HepG2 (cell line): ENCODE results near the gene HPCAL1. TPM values are rescaled to one million over a fixed set of nuclear protein-coding genes. Genes with fewer than 3 reads are reported as not detected.

Experiments
- ATM ChIP-seq: fragments of 450-650 bp; IDR thresholded peaks from 2 replicates; pipeline ENCODE4 v1.7.1; 2017; ENCODE audit warnings: mild to moderate bottlenecking, borderline replicate concordance
- HNRNPLL ChIP-seq: fragments of 200-400 bp; formaldehyde crosslinking; IDR thresholded peaks from 2 replicates; pipeline ENCODE4 v1.6.1; 2017; ENCODE audit warnings: mild to moderate bottlenecking, low read depth, low read length; ENCODE audit not compliant: poor library complexity, severe bottlenecking
- JUND ChIP-seq: sonication (generic); formaldehyde crosslinking; IDR thresholded peaks from 2 replicates; pipeline ENCODE4 v1.8.0; 2022; ENCODE audit warnings: mild to moderate bottlenecking, missing genetic modification reagents
- LCORL ChIP-seq, 2 experiments: fragments of 450-650 bp in 1 of 2; sonication (generic) in 1 of 2; formaldehyde crosslinking in 1 of 2; IDR thresholded peaks; 2 replicates each; pipeline versions ENCODE4 v1.5.0 to v1.6.1; 2017 to 2020; ENCODE audit warnings: antibody characterized with exemption in 1 of 2, missing genetic modification reagents in 1 of 2
- NFE2L2 ChIP-seq: fragments of 150-350 bp; IDR thresholded peaks from 2 replicates; pipeline ENCODE4 v1.6.1; 2014; ENCODE audit warnings: low read length
- PCBP1 ChIP-seq: fragments of 200-400 bp; formaldehyde crosslinking; IDR thresholded peaks from 2 replicates; pipeline ENCODE4 v1.6.1; 2017; ENCODE audit warnings: mild to moderate bottlenecking, low read depth, low read length, borderline replicate concordance
- ZBTB7A ChIP-seq: sonication (generic); formaldehyde crosslinking; IDR thresholded peaks from 2 replicates; pipeline ENCODE4 v1.8.0; 2022; ENCODE audit warnings: mild to moderate bottlenecking, missing genetic modification reagents
- ZNF264 ChIP-seq: sonication (generic); formaldehyde crosslinking; IDR thresholded peaks from 2 replicates; pipeline ENCODE4 v1.4.0; 2020; ENCODE audit warnings: missing genetic modification reagents
- ZNF563 ChIP-seq: sonication (generic); formaldehyde crosslinking; IDR thresholded peaks from 2 replicates; pipeline ENCODE4 v1.8.0; 2022; ENCODE audit warnings: mild to moderate bottlenecking, moderate library complexity, missing genetic modification reagents
- ZNF879 ChIP-seq: sonication (generic); formaldehyde crosslinking; IDR thresholded peaks from 2 replicates; pipeline ENCODE4 v1.8.1; 2023; ENCODE audit warnings: missing genetic modification reagents
- polyA plus RNA-seq, 8 experiments: library from polyadenylated mRNA; depleted of rRNA in 3 of 8; stranded (reverse) in 7 of 8; unstranded in 1 of 8; fragments of >200 nt; fragmentation: Illumina TruSeq in 4 of 8; extraction: Trizol in 4 of 8; gene quantifications; 2 replicates each; pipeline versions ENCODE4 v1.2.1 to v1.2.3, GENCODE V29; 2011 to 2016; ENCODE audit warnings: low read depth in 4 of 8, missing spikeins in 1 of 8, mixed read lengths in 1 of 8; ENCODE audit not compliant: insufficient read depth in 1 of 8
- total RNA-seq, 5 experiments: library from RNA; depleted of rRNA; stranded (reverse); fragments of >200 nt; fragmentation: Illumina TruSeq; extraction: Trizol; gene quantifications; 2 replicates each; pipeline ENCODE4 v1.2.3, GENCODE V29; 2016; ENCODE audit warnings: low read depth in 1 of 5
- TF ChIP-seq, protein P1 (sequence below): sonication (generic); formaldehyde crosslinking; IDR thresholded peaks from 2 replicates; pipeline ENCODE4 v1.4.0; 2020; ENCODE audit warnings: missing genetic modification reagents, borderline replicate concordance
- TF ChIP-seq, protein P2 (sequence below): sonication (generic); formaldehyde crosslinking; IDR thresholded peaks from 2 replicates; pipeline ENCODE4; 2020; ENCODE audit warnings: missing genetic modification reagents, mild to moderate bottlenecking, borderline replicate concordance

The HPCAL1 gene
- total and polyA plus RNA-seq, 2 of the 13 experiments (the other 11 are each of a cell fraction or from before 2014, with no cell fraction given) = 29.5 to 29.9 TPM

DNA sequence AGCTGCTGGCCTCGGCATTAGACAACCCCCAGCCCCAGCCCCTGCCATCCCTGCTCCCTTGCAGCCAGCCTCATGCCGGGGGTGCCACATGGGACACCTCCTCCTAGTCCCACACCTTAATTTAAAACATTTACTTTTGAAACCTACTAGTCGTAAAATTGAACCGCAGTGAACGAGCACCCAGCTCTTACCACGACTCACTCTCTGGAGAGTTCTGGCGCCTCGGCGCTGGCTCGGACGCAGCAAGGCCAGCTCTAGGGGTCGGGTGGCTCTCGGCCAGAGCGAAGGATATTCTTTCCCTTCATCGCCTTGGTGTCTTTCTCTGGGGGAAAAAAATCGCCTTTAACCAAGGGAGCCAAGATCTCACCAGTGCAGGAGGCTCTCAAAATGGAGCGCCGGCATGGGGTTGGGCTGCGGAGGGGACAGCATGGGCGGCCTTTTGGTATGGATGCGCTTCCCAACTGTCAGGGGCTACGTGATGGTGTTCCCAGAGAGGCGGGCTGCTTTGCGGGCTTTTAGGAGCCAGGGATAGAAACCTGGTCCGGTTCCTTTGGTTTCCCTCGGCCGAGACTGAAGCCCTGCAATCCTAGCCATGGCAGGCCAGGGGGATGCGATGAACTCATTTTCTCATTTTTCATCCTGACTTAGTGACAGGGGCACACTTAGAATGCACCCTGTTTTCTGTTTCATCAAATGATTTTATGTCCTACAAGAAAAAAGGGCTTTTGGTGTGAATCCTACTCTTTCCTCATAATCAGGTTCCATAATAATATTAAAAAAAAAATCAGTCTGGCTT is 2.0 kb downstream of the HPCAL1 start (continued):
- TF ChIP-seq, protein P1, sequence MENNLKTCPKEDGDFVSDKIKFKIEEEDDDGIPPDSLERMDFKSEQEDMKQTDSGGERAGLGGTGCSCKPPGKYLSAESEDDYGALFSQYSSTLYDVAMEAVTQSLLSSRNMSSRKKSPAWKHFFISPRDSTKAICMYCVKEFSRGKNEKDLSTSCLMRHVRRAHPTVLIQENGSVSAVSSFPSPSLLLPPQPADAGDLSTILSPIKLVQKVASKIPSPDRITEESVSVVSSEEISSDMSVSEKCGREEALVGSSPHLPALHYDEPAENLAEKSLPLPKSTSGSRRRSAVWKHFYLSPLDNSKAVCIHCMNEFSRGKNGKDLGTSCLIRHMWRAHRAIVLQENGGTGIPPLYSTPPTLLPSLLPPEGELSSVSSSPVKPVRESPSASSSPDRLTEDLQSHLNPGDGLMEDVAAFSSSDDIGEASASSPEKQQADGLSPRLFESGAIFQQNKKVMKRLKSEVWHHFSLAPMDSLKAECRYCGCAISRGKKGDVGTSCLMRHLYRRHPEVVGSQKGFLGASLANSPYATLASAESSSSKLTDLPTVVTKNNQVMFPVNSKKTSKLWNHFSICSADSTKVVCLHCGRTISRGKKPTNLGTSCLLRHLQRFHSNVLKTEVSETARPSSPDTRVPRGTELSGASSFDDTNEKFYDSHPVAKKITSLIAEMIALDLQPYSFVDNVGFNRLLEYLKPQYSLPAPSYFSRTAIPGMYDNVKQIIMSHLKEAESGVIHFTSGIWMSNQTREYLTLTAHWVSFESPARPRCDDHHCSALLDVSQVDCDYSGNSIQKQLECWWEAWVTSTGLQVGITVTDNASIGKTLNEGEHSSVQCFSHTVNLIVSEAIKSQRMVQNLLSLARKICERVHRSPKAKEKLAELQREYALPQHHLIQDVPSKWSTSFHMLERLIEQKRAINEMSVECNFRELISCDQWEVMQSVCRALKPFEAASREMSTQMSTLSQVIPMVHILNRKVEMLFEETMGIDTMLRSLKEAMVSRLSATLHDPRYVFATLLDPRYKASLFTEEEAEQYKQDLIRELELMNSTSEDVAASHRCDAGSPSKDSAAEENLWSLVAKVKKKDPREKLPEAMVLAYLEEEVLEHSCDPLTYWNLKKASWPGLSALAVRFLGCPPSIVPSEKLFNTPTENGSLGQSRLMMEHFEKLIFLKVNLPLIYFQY = no peak
- peak; percentile 2 for TF ChIP-seq HNRNPLL
- no peak for TF ChIP-seq ZBTB7A
- TF ChIP-seq, protein P2, sequence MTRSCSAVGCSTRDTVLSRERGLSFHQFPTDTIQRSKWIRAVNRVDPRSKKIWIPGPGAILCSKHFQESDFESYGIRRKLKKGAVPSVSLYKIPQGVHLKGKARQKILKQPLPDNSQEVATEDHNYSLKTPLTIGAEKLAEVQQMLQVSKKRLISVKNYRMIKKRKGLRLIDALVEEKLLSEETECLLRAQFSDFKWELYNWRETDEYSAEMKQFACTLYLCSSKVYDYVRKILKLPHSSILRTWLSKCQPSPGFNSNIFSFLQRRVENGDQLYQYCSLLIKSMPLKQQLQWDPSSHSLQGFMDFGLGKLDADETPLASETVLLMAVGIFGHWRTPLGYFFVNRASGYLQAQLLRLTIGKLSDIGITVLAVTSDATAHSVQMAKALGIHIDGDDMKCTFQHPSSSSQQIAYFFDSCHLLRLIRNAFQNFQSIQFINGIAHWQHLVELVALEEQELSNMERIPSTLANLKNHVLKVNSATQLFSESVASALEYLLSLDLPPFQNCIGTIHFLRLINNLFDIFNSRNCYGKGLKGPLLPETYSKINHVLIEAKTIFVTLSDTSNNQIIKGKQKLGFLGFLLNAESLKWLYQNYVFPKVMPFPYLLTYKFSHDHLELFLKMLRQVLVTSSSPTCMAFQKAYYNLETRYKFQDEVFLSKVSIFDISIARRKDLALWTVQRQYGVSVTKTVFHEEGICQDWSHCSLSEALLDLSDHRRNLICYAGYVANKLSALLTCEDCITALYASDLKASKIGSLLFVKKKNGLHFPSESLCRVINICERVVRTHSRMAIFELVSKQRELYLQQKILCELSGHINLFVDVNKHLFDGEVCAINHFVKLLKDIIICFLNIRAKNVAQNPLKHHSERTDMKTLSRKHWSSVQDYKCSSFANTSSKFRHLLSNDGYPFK = 0 out of 2 replicates have a peak, but pooled peaks have one; percentile 3
- TF ChIP-seq ZNF264 (CRISPR knock-in tag) = no peak
- no peak for TF ChIP-seq LCORL (IDR thresholded peaks at IDR 0.05)
- TF ChIP-seq LCORL (CRISPR knock-in tag; IDR thresholded peaks at IDR 0.05) = no peak
- no peak for TF ChIP-seq ATM
- no peak for TF ChIP-seq NFE2L2
- no peak for TF ChIP-seq PCBP1
- no peak for TF ChIP-seq JUND (CRISPR knock-in tag)
- TF ChIP-seq ZNF879 (CRISPR knock-in tag) = no peak
- TF ChIP-seq ZNF563 (CRISPR knock-in tag) = 0 out of 2 replicates have a peak, but pooled peaks have one; percentile 8
